Neuron (in vitro differentiated cells): ENCODE data around the gene SPATS2L.

Source experiments
- H2AFZ ChIP-seq: one replicate; pipeline ENCODE4 v1.6.1; 2013; ENCODE audit warnings: low read depth, mild to moderate bottlenecking, inconsistent platforms, low read length, moderate library complexity
- H3K27me3 ChIP-seq: one replicate; pipeline ENCODE4 v1.6.1; 2013; ENCODE audit warnings: low read length; ENCODE audit not compliant: insufficient read depth
- H3K36me3 ChIP-seq: one replicate; pipeline ENCODE4 v1.6.1; 2013; ENCODE audit warnings: low read length; ENCODE audit not compliant: insufficient read depth
- H3K4me1 ChIP-seq: one replicate; pipeline ENCODE4 v1.6.1; 2013; ENCODE audit warnings: low read length; ENCODE audit not compliant: insufficient read depth
- H3K4me3 ChIP-seq: 2 replicates; pipeline ENCODE4 v1.5.1; 2013; ENCODE audit warnings: mild to moderate bottlenecking, low read length, moderate library complexity
- H3K9me3 ChIP-seq: one replicate; pipeline ENCODE4 v1.6.1; 2013; ENCODE audit warnings: low read length

The SPATS2L gene

GRCh38 chr2:200306196-200306930, at the start of gene SPATS2L:
TSS of gene SPATS2L (plus strand) at chr2:200306693. CDS start at chr2:200389245, 82,552 bp downstream.
- no peaks in the 10 kb centered on the region for H3K27me3 ChIP-seq
- peak within 1 kb of the TSS; percentile 56 for H3K4me3 ChIP-seq
- H3K36me3 ChIP-seq = no peaks in the 10 kb centered on the region
- peak within 1 kb of the TSS; percentile 95 for H2AFZ ChIP-seq
- no peaks in the 10 kb centered on the region for H3K9me3 ChIP-seq
- H3K4me1 ChIP-seq = peaks cover 38% of the 10 kb centered on the region

GRCh38 chr2:200257570-200257969, 48.9 kb upstream of the SPATS2L start:
- Histone ChIP-seq H3K9me3 (no peaks in the 10 kb centered on the region), H3K4me3 (no peak overlapping the region), H3K27me3 (no peaks in the 10 kb centered on the region), H3K36me3 (no peaks in the 10 kb centered on the region), H2AFZ (no peak overlapping the region), H3K4me1 (no peaks in the 10 kb centered on the region)

- Histone ChIP-seq H2AFZ (no peak overlapping the region), H3K9me3 (no peaks in the 10 kb centered on the region), H3K27me3 (no peaks in the 10 kb centered on the region), H3K36me3 (no peaks in the 10 kb centered on the region), H3K4me3 (no peak overlapping the region), H3K4me1 (no peaks in the 10 kb centered on the region)
These were observed 48.4 kb upstream of the SPATS2L start for GRCh38 chr2:200258081-200258480.

- Histone ChIP-seq H3K4me1 (no peaks in the 10 kb centered on the region), H3K9me3 (no peaks in the 10 kb centered on the region), H3K27me3 (no peaks in the 10 kb centered on the region), H3K36me3 (no peaks in the 10 kb centered on the region), H3K4me3 (no peak overlapping the region), H2AFZ (no peak overlapping the region)
These were observed 47.5 kb upstream of the SPATS2L start for GRCh38 chr2:200258881-200259576.

GRCh38 chr2:200259577-200259957, 46.9 kb upstream of the SPATS2L start:
- H3K4me1 ChIP-seq = no peaks in the 10 kb centered on the region
- no peaks in the 10 kb centered on the region for H3K9me3 ChIP-seq
- no peaks in the 10 kb centered on the region for H3K36me3 ChIP-seq
- H3K27me3 ChIP-seq = no peaks in the 10 kb centered on the region
- H3K4me3 ChIP-seq = no peak overlapping the region
- H2AFZ ChIP-seq = no peak overlapping the region

GRCh38 chr2:200262047-200262446, 44.4 kb upstream of the SPATS2L start:
- H3K27me3 ChIP-seq = no peaks in the 10 kb centered on the region
- H3K4me3 ChIP-seq = no peak overlapping the region
- H3K9me3 ChIP-seq = no peaks in the 10 kb centered on the region
- no peaks in the 10 kb centered on the region for H3K36me3 ChIP-seq
- H3K4me1 ChIP-seq = no peaks in the 10 kb centered on the region
- H2AFZ ChIP-seq = no peak overlapping the region

GRCh38 chr2:200263279-200263678, 43.2 kb upstream of the SPATS2L start:
- Histone ChIP-seq H3K9me3 (no peaks in the 10 kb centered on the region), H3K4me1 (no peaks in the 10 kb centered on the region), H2AFZ (no peak overlapping the region), H3K4me3 (no peak overlapping the region), H3K27me3 (no peaks in the 10 kb centered on the region), H3K36me3 (no peaks in the 10 kb centered on the region)

GRCh38 chr2:200264631-200265030, 41.9 kb upstream of the SPATS2L start:
- no peaks in the 10 kb centered on the region for H3K27me3 ChIP-seq
- no peak overlapping the region for H2AFZ ChIP-seq
- no peak overlapping the region for H3K4me3 ChIP-seq
- H3K4me1 ChIP-seq = no peaks in the 10 kb centered on the region
- H3K9me3 ChIP-seq = no peaks in the 10 kb centered on the region
- no peaks in the 10 kb centered on the region for H3K36me3 ChIP-seq

GRCh38 chr2:200266406-200266805, 40.1 kb upstream of the SPATS2L start:
- Histone ChIP-seq H2AFZ (no peak overlapping the region), H3K4me1 (no peaks in the 10 kb centered on the region), H3K9me3 (no peaks in the 10 kb centered on the region), H3K36me3 (no peaks in the 10 kb centered on the region), H3K4me3 (no peak overlapping the region), H3K27me3 (no peaks in the 10 kb centered on the region)

GRCh38 chr2:200267350-200267749, 39.1 kb upstream of the SPATS2L start:
- no peak overlapping the region for H3K4me3 ChIP-seq
- no peaks in the 10 kb centered on the region for H3K36me3 ChIP-seq
- no peaks in the 10 kb centered on the region for H3K27me3 ChIP-seq
- H2AFZ ChIP-seq = no peak overlapping the region
- no peaks in the 10 kb centered on the region for H3K9me3 ChIP-seq
- no peaks in the 10 kb centered on the region for H3K4me1 ChIP-seq

GRCh38 chr2:200270732-200271131, 35.8 kb upstream of the SPATS2L start:
- Histone ChIP-seq H3K27me3 (no peaks in the 10 kb centered on the region), H3K9me3 (no peaks in the 10 kb centered on the region), H3K4me3 (no peak overlapping the region), H2AFZ (no peak overlapping the region), H3K36me3 (no peaks in the 10 kb centered on the region), H3K4me1 (peaks cover 19% of the 10 kb centered on the region)

GRCh38 chr2:200272320-200272719, 34.2 kb upstream of the SPATS2L start:
- no peaks in the 10 kb centered on the region for H3K36me3 ChIP-seq
- H3K9me3 ChIP-seq = no peaks in the 10 kb centered on the region
- H3K4me3 ChIP-seq = no peak overlapping the region
- peaks cover 21% of the 10 kb centered on the region for H3K4me1 ChIP-seq
- H3K27me3 ChIP-seq = no peaks in the 10 kb centered on the region
- H2AFZ ChIP-seq = no peak overlapping the region

GRCh38 chr2:200274116-200275075, 32.1 kb upstream of the SPATS2L start:
- no peak overlapping the region for H3K4me3 ChIP-seq
- H2AFZ ChIP-seq = peak overlapping the region; percentile 8
- H3K4me1 ChIP-seq = peaks cover 21% of the 10 kb centered on the region
- H3K9me3 ChIP-seq = peaks cover 2% of the 10 kb centered on the region
- H3K27me3 ChIP-seq = no peaks in the 10 kb centered on the region
- no peaks in the 10 kb centered on the region for H3K36me3 ChIP-seq
